ENCODE measurements around the gene KRTAP19-2. TPM values are rescaled to one million over a fixed set of nuclear protein-coding genes. Genes with fewer than 3 reads are reported as not detected.
A peak's percentile ranks its signal among the peaks of the same experiment; 100 is the strongest.

KRTAP19-2 gene
- total RNA-seq, 1 donor from 2014 or later = not detected

DNA sequence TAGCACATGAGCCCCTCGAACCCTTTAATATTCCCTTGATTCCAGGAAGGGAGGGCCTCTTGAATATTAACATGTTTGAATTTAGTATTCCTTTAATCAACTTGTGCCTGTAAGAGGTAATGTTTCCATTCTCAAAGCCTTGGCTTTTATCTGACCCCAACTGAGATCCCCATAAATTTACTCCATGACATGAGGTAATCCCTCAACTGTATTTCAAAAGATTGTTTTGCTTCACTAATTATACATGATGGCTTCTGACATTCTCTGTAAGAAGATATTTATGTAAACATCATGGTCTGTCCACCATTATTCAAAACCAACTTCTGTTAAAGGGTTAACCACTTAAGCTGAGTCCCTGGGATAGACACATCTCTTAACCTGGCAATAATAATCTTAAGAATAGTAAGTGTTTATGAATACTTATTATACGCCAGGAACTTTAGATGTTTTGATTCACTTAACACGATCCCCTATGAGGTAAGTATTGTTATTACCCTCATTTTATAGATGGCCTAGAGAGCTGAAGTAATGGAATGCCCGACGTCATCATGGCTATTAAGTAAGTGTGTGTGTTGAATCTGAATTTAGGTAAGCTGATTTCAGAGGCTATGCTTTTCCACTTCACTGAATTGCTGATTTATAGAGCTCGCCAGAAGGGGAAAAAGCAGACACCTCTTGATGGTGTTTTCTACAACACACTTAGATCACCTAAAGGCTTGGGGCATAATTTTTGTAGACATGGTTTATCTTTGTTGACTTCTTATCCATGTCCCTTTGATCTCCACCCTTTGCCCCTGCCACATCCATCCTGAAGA, 18.1 kb downstream of the KRTAP19-2 start:
- no peaks in the 10 kb centered on the region for H3K27me3 ChIP-seq (ENCODE audit: control insufficient read depth, insufficient read depth, low read length)
- DNase-seq (ENCODE audit: low read depth) = no peak
- FAIRE-seq = no peak
- no peak overlapping the region for H3K4me3 ChIP-seq (ENCODE audit: low read depth, low read length)
- TF ChIP-seq, protein P1, sequence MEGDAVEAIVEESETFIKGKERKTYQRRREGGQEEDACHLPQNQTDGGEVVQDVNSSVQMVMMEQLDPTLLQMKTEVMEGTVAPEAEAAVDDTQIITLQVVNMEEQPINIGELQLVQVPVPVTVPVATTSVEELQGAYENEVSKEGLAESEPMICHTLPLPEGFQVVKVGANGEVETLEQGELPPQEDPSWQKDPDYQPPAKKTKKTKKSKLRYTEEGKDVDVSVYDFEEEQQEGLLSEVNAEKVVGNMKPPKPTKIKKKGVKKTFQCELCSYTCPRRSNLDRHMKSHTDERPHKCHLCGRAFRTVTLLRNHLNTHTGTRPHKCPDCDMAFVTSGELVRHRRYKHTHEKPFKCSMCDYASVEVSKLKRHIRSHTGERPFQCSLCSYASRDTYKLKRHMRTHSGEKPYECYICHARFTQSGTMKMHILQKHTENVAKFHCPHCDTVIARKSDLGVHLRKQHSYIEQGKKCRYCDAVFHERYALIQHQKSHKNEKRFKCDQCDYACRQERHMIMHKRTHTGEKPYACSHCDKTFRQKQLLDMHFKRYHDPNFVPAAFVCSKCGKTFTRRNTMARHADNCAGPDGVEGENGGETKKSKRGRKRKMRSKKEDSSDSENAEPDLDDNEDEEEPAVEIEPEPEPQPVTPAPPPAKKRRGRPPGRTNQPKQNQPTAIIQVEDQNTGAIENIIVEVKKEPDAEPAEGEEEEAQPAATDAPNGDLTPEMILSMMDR (IDR thresholded peaks at IDR 0.05; ENCODE audit: insufficient read depth, low read length, severe bottlenecking) = no peak
- no peaks in the 10 kb centered on the region for H3K36me3 ChIP-seq (ENCODE audit: control insufficient read depth, insufficient read depth, low read length)

DNA sequence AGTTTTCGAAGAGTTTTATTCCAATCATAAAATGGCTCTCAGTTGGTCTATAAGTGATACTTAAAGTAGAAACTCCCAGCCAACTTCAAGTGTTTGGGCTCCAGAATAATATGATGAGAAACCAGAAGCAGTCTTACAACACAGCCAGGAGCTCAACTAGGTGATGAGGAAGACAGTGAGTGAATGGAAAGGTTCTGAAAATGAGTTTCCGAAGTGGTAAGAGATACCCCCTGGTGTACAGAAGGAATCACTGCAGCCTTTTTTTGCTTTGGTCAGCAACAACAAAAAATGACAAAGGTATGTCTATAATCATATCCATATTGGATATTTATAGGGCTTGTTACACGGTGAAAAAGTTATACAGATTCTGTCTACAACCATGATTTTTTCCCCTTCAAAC, 23.5 kb downstream of the KRTAP19-2 start:
- no peak for FAIRE-seq
- DNase-seq (ENCODE audit: low read depth) = peak; percentile 17

DNA sequence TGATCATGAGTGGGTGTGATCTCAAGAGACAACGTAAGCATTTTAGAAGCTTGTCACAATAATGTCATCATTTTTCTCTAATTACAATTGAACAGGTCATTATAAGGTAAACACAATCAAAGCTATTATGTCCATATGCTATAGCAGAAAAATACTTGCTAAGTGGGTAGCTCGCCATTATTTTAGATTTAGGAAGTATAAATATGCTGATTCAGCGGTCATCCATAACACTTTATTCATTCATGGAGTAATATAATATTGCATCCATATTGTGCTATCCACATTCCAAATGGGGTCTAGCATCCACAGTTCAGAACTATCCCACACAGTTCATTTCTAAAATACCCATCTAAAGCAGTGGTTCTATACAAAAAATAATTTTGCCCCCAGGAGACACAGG, 38.7 kb downstream of the KRTAP19-2 start:
- no peak overlapping the region for H3K4me3 ChIP-seq (ENCODE audit: low read depth, low read length)
- no peaks in the 10 kb centered on the region for H3K27me3 ChIP-seq (ENCODE audit: control insufficient read depth, insufficient read depth, low read length)
- TF ChIP-seq, protein P1 (IDR thresholded peaks at IDR 0.05; ENCODE audit: insufficient read depth, low read length, severe bottlenecking) = no peak
- H3K36me3 ChIP-seq (ENCODE audit: control insufficient read depth, insufficient read depth, low read length) = no peaks in the 10 kb centered on the region
- DNase-seq (ENCODE audit: low read depth) (no peak), FAIRE-seq (no peak)

More for the DNA sequence above, 23.5 kb downstream of the KRTAP19-2 start:
- no peaks in the 10 kb centered on the region for H3K27me3 ChIP-seq (ENCODE audit: control insufficient read depth, insufficient read depth, low read length)
- TF ChIP-seq, protein P1 (IDR thresholded peaks at IDR 0.05; ENCODE audit: insufficient read depth, low read length, severe bottlenecking) = peak; percentile 51
- H3K4me3 ChIP-seq (ENCODE audit: low read depth, low read length) = no peak overlapping the region
- no peaks in the 10 kb centered on the region for H3K36me3 ChIP-seq (ENCODE audit: control insufficient read depth, insufficient read depth, low read length)

DNA sequence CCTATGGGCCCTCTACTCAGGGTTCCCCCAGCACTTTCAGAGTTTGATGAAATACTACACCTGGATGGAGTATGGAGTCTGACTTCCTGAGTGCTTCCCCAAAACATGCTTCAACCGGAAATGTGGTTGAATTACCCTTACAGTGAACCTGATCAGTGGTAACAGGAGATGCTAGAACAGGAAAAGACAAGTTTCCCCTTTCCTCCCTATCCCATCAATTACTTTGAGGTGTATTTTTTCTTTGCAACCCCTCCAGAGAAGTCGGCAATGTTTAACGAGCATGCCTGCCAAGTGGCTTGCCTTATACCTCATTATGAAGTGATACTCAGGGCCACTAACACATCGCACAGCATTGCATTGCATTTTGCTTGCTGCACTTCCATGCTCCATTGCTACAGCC, 40.2 kb downstream of the KRTAP19-2 start:
- H3K27me3 ChIP-seq (ENCODE audit: control insufficient read depth, insufficient read depth, low read length) = no peaks in the 10 kb centered on the region
- TF ChIP-seq, protein P1 (IDR thresholded peaks at IDR 0.05; ENCODE audit: insufficient read depth, low read length, severe bottlenecking) = no peak
- no peaks in the 10 kb centered on the region for H3K36me3 ChIP-seq (ENCODE audit: control insufficient read depth, insufficient read depth, low read length)
- no peak for FAIRE-seq
- peak; percentile 36 for DNase-seq (ENCODE audit: low read depth)
- no peak overlapping the region for H3K4me3 ChIP-seq (ENCODE audit: low read depth, low read length)

DNA sequence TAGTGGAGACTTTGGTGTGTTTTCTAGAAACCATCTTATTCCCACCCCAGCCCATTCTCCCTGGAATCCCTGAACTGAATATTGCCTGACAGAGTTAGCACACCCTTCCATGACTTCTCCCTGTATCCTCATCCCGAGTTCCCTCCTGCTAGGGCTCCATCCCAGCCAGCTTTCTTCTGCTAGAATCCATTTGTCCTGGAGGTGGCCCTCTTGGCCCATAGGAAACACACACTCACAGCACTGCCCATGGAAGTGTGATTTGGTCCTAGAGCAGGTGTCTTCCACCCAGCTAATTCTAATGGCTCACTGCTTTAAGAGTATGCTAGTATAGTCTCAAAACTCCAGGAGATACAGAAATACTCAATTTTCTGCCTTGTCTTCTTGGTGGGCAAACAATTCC, 43.0 kb downstream of the KRTAP19-2 start:
- TF ChIP-seq, protein P1 (IDR thresholded peaks at IDR 0.05; ENCODE audit: insufficient read depth, low read length, severe bottlenecking) = peak; percentile 16
- Histone ChIP-seq H3K4me3 (ENCODE audit: low read depth, low read length) (no peak overlapping the region), H3K27me3 (ENCODE audit: control insufficient read depth, insufficient read depth, low read length) (no peaks in the 10 kb centered on the region), H3K36me3 (ENCODE audit: control insufficient read depth, insufficient read depth, low read length) (no peaks in the 10 kb centered on the region)
- DNase-seq (ENCODE audit: low read depth) (peak; percentile 2), FAIRE-seq (no peak)

Measured in bronchial epithelial cell (primary cell).